ENCODE data around the gene NUDT13.

NUDT13 gene

DNA sequence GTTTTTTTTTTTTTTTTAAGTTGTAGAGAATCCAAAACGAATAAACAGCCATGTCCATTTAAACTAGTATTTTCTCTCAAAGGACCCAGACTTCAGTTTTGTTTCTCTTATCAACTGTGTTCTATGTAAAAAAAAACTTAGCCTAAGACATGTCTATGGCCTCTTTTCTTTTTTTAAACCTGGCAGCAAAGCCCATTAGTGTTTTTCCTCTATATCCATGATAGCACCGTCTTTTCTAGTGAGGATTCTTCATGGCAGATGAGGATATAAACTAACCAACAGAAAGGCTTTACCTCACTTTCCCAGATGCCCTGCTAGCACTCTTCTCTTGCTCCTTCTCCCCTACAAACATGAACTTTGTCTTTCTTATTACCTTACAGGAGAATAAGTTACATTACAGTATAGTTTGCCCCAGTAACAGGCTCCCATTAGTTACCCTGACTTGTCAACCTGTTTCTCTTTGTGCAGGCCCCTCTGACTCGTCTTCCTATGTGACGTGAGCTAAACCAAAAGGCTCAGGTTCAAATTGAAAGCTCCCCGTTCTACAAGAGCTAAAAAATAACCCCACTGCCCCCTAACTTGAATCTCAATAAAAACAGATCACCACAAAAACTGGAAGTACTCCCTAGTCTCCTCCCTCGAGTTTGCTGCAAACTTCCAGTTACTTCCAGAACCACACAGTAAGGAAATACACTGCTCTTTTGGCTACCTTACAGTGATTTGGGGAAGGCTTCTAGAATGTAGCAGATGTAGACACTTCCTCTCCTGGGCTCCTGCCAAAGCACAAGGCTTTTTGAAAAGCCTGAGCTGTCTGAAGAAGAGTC is 33.7 kb upstream of the NUDT13 start:
- no peaks in the 10 kb centered on the region for H3K4me1 ChIP-seq (ENCODE audit: low read length)
- H3K27me3 ChIP-seq (replicated peaks; ENCODE audit: insufficient read depth, low read length) = no peaks in the 10 kb centered on the region
- H3K4me2 ChIP-seq (ENCODE audit: low read depth, low read length) = no peak overlapping the region
- TF ChIP-seq EZH2phosphoT487 (IDR thresholded peaks at IDR 0.05; ENCODE audit: low read length) = no peak
- no peak for TF ChIP-seq EZH2 (optimal IDR thresholded peaks at IDR 0.05; ENCODE audit: low read depth, low read length)
- TF ChIP-seq CTCF (IDR thresholded peaks at IDR 0.05; ENCODE audit: low read length) = no peak
- H3K36me3 ChIP-seq (replicated peaks; ENCODE audit: insufficient read depth, low read length) = peaks cover 3% of the 10 kb centered on the region; the same call in 1 of the 2 replicates
- H3K9me2 ChIP-seq (replicated peaks; ENCODE audit: insufficient read depth, low read length) = no peaks in the 10 kb centered on the region
- H4K20me1 ChIP-seq (ENCODE audit: insufficient read depth, low read length) = no peaks in the 10 kb centered on the region
- no peaks in the 10 kb centered on the region for H3F3A ChIP-seq (ENCODE audit: insufficient read depth, low read length)
- H3K4me3 ChIP-seq (ENCODE audit: low read length) = no peak overlapping the region
- no peak overlapping the region for H3K27ac ChIP-seq (ENCODE audit: low read length)
- H3K9ac ChIP-seq (ENCODE audit: low read length) = no peak overlapping the region
- no peak overlapping the region for H2AFZ ChIP-seq (ENCODE audit: low read length)
- DNase-seq = no peak
- no peaks in the 10 kb centered on the region for H3K9me3 ChIP-seq (replicated peaks; ENCODE audit: insufficient read depth, low read length)
- peaks cover 9% of the 10 kb centered on the region; the same call in 1 of the 2 replicates for H3K79me2 ChIP-seq (ENCODE audit: low read length)

DNA sequence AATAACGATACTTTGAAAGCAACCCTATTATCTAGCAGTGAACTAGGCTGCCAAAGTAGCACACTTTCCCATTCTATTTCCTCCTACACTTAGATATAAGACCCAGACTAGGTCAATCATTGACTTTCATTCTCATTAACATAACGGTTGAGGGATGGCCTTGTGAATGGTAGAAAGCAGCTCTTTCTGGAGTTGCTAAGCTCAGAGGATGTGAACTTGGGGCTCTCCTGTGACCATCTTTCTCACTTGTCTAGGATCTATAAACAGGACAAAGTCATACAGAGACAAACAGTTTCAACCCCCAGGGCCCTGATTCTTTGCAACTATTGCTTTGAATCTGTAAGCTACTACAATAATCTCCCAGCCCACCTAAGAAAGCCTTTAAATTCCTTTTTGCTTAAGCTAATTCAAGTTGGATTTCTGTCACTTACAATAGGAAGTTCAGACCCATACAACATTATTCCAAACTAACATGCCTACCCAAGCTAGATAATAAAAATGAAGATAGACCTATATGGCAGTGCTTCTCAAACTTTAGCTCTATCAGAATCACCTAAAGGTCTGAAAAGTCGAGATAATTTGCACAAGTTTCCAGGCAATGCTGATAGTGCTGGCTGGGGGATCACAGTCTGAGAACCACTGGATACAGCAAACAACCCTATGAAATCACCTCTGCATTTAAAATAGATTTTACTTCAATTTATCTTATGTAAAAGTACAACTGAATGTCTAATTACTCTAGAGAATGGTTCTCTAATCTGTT is 30.3 kb upstream of the NUDT13 start:
- H3K36me3 ChIP-seq (replicated peaks; ENCODE audit: insufficient read depth, low read length) = no peaks in the 10 kb centered on the region

DNA sequence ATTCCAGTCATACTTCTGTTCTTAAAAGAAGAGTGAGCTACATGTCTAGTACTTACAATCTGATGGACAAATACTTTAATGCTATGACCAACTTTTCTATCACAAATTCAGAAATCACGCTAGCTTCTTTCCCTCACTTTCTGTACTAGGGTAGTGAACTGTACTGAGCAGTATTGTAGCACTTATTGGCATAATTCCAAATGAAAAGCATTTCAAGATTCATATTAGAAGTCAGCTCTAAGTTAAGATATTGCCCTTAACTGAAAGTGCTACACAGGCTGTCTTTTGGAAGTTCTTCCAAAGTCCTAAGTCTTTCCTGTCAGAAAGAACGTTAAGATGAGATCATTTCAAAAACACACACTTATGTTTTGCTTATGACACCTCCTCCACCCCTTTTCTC is 27.0 kb upstream of the NUDT13 start:
- TF ChIP-seq CTCF (IDR thresholded peaks at IDR 0.05; ENCODE audit: low read length) (no peak), EZH2 (optimal IDR thresholded peaks at IDR 0.05; ENCODE audit: low read depth, low read length) (no peak), EZH2phosphoT487 (IDR thresholded peaks at IDR 0.05; ENCODE audit: low read length) (no peak)
- H3K4me3 ChIP-seq (ENCODE audit: low read length) = no peak overlapping the region
- no peak overlapping the region for H2AFZ ChIP-seq (ENCODE audit: low read length)
- no peaks in the 10 kb centered on the region for H3K9me2 ChIP-seq (replicated peaks; ENCODE audit: insufficient read depth, low read length)
- no peak overlapping the region for H3K27ac ChIP-seq (ENCODE audit: low read length)
- H4K20me1 ChIP-seq (ENCODE audit: insufficient read depth, low read length) = no peaks in the 10 kb centered on the region
- no peaks in the 10 kb centered on the region for H3K9me3 ChIP-seq (replicated peaks; ENCODE audit: insufficient read depth, low read length)
- H3K4me1 ChIP-seq (ENCODE audit: low read length) = peaks cover 2% of the 10 kb centered on the region; the same call in 1 of the 2 replicates
- H3K27me3 ChIP-seq (replicated peaks; ENCODE audit: insufficient read depth, low read length) = no peaks in the 10 kb centered on the region
- no peak overlapping the region for H3K9ac ChIP-seq (ENCODE audit: low read length)
- no peak overlapping the region for H3K4me2 ChIP-seq (ENCODE audit: low read depth, low read length)
- no peak for DNase-seq
- H3K79me2 ChIP-seq (ENCODE audit: low read length) = peaks cover 40% of the 10 kb centered on the region
- H3K36me3 ChIP-seq (replicated peaks; ENCODE audit: insufficient read depth, low read length) = no peaks in the 10 kb centered on the region
- H3F3A ChIP-seq (ENCODE audit: insufficient read depth, low read length) = no peaks in the 10 kb centered on the region

More for the DNA sequence above, 30.3 kb upstream of the NUDT13 start:
- Histone ChIP-seq H3F3A (ENCODE audit: insufficient read depth, low read length) (no peaks in the 10 kb centered on the region), H3K4me2 (ENCODE audit: low read depth, low read length) (no peak overlapping the region), H3K9me2 (replicated peaks; ENCODE audit: insufficient read depth, low read length) (no peaks in the 10 kb centered on the region), H3K27ac (ENCODE audit: low read length) (no peak overlapping the region), H3K27me3 (replicated peaks; ENCODE audit: insufficient read depth, low read length) (no peaks in the 10 kb centered on the region), H2AFZ (ENCODE audit: low read length) (no peak overlapping the region), H3K79me2 (ENCODE audit: low read length) (peaks cover 23% of the 10 kb centered on the region; the same call in 1 of the 2 replicates), H3K9me3 (replicated peaks; ENCODE audit: insufficient read depth, low read length) (no peaks in the 10 kb centered on the region), H3K4me3 (ENCODE audit: low read length) (no peak overlapping the region), H3K4me1 (ENCODE audit: low read length) (no peaks in the 10 kb centered on the region), H4K20me1 (ENCODE audit: insufficient read depth, low read length) (no peaks in the 10 kb centered on the region), H3K9ac (ENCODE audit: low read length) (no peak overlapping the region)
- no peak for DNase-seq
- TF ChIP-seq EZH2 (optimal IDR thresholded peaks at IDR 0.05; ENCODE audit: low read depth, low read length) = no peak
- no peak for TF ChIP-seq CTCF (IDR thresholded peaks at IDR 0.05; ENCODE audit: low read length)
- TF ChIP-seq EZH2phosphoT487 (IDR thresholded peaks at IDR 0.05; ENCODE audit: low read length) = no peak
